ENCODE measurements around the gene KRT14. TPM values are rescaled to one million over a fixed set of nuclear protein-coding genes. Genes with fewer than 3 reads are reported as not detected.

The KRT14 gene
- total and polyA plus RNA-seq, 2 experiments from 2014 or later = not detected

DNA sequence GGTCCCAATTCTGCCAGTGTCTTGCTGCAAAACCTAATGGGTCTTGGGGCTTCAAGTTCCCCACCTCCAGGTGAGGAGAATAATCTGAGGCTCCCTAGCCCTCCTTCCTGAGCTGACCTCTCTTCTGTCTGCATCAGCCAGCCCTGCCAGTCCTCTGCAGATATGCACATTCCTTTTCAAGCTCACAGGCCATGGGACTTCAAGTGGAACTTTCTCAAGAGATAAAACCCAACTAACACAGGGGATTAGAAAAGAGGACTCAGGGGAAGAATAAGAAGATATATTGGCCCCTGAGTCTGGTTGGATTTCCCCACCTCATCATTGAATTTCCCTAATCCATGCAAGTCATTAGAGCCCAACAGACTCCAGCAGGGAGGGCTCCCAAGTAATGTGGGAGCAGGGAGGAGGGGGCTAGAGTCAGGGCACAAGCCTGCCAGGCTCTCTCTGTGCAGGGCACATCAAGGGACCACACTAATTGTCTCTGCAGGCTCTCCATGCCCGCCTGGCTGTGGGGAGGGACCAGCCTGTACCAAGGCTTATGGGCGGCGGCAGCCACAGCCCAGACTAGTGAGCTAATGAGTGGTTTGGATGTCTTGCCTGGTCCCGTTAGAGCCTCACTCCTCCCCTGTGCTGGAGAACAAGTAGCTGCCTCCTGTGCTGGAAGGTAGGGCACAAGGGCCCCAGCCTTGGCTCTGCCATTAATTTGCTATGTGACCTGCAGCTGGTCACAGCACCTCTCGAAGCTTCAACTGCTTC is 1.2 kb downstream of the KRT14 start:
- Mint-ChIP-seq H3K27ac (no peak overlapping the region), H3K9me3 (no peaks in the 10 kb centered on the region; the same call in 1 of the 3 replicates), H3K27me3 (ENCODE audit: insufficient read depth, low read depth, poor library complexity) (peaks cover 5% of the 10 kb centered on the region), H3K36me3 (ENCODE audit: low read depth) (no peaks in the 10 kb centered on the region; the same call in 2 of the 3 replicates), H3K4me3 (no peak overlapping the region), H3K4me1 (peaks cover 4% of the 10 kb centered on the region)
- TF ChIP-seq POLR2AphosphoS5 (IDR thresholded peaks at IDR 0.05; ENCODE audit: low read depth) = no peak
- no peak for TF ChIP-seq NANOG (IDR thresholded peaks at IDR 0.05; ENCODE audit: borderline replicate concordance)
- TF ChIP-seq ETS1 (IDR thresholded peaks at IDR 0.05) = no peak
- TF ChIP-seq, protein P1, sequence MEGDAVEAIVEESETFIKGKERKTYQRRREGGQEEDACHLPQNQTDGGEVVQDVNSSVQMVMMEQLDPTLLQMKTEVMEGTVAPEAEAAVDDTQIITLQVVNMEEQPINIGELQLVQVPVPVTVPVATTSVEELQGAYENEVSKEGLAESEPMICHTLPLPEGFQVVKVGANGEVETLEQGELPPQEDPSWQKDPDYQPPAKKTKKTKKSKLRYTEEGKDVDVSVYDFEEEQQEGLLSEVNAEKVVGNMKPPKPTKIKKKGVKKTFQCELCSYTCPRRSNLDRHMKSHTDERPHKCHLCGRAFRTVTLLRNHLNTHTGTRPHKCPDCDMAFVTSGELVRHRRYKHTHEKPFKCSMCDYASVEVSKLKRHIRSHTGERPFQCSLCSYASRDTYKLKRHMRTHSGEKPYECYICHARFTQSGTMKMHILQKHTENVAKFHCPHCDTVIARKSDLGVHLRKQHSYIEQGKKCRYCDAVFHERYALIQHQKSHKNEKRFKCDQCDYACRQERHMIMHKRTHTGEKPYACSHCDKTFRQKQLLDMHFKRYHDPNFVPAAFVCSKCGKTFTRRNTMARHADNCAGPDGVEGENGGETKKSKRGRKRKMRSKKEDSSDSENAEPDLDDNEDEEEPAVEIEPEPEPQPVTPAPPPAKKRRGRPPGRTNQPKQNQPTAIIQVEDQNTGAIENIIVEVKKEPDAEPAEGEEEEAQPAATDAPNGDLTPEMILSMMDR (conservative IDR thresholded peaks at IDR 0.05; ENCODE audit: low read depth in 2 of 2) = no peak
- TF ChIP-seq ZNF331 (CRISPR knock-in tag; IDR thresholded peaks at IDR 0.05; ENCODE audit: low read depth) = no peak
- no peak for TF ChIP-seq REST (IDR thresholded peaks at IDR 0.05; ENCODE audit: unreplicated experiment)
- TF ChIP-seq CREB1 (CRISPR knock-in tag; IDR thresholded peaks at IDR 0.05; ENCODE audit: low read depth) = no peak
- no peak for TF ChIP-seq EZH2phosphoT487 (IDR thresholded peaks at IDR 0.05; ENCODE audit: unreplicated experiment)
- no peak for TF ChIP-seq JUNB (IDR thresholded peaks at IDR 0.05; ENCODE audit: unreplicated experiment)
- TF ChIP-seq ZNF462 (CRISPR knock-in tag; IDR thresholded peaks at IDR 0.05) = no peak
- TF ChIP-seq ZNF114 (CRISPR knock-in tag; IDR thresholded peaks at IDR 0.05) = no peak
- no peak for TF ChIP-seq EZH2 (IDR thresholded peaks at IDR 0.05; ENCODE audit: low read depth, unreplicated experiment)
- TF ChIP-seq STAT1 (IDR thresholded peaks at IDR 0.05; ENCODE audit: unreplicated experiment) = no peak
- no peaks in the 10 kb centered on the region for H3F3A ChIP-seq (replicated peaks; ENCODE audit: low read depth)
- no peaks in the 10 kb centered on the region for H3K4me1 ChIP-seq (ENCODE audit: insufficient read depth)
- no peaks in the 10 kb centered on the region for H3K27me3 ChIP-seq (ENCODE audit: insufficient read depth)
- peaks cover 2% of the 10 kb centered on the region; the same call in 1 of the 2 replicates for H3K9me2 ChIP-seq (ENCODE audit: insufficient read depth)
- H3K4me3 ChIP-seq = no peak overlapping the region
- H3K79me2 ChIP-seq (replicated peaks; ENCODE audit: insufficient read depth) = no peaks in the 10 kb centered on the region
- H3K4me2 ChIP-seq = no peak overlapping the region
- no peak overlapping the region for H3K27ac ChIP-seq (ENCODE audit: low read depth)
- no peaks in the 10 kb centered on the region for H3K36me3 ChIP-seq (ENCODE audit: insufficient read depth)
- H2AFZ ChIP-seq = no peak overlapping the region
- no peak for ATAC-seq
- H4K20me1 ChIP-seq (replicated peaks; ENCODE audit: insufficient read depth) = no peaks in the 10 kb centered on the region
- no peak for DNase-seq (ENCODE audit: low spot score)
